Erythroblast (primary cell): ENCODE data around the gene ING3.

Source experiments
- GATA1 ChIP-seq: IDR thresholded peaks from 2 replicates; pipeline ENCODE4 v1.6.1; 2011; ENCODE audit warnings: low read depth, mild to moderate bottlenecking, control low read depth, low read length, moderate library complexity
- POLR2A ChIP-seq: IDR thresholded peaks from 2 replicates; pipeline ENCODE4 v1.6.1; 2011; ENCODE audit warnings: mild to moderate bottlenecking, low read length

GRCh38 chr7:120996333-120996987, 45.9 kb downstream of the ING3 start:
- TF ChIP-seq POLR2A = no peak
- no peak for TF ChIP-seq GATA1
